GM21367 (cell line): ENCODE results near the gene BABAM2.
"Not testable (repeated sequence)": the region's sequence is repeated elsewhere in the genome, so short reads cannot be mapped to it uniquely, and the experiment has no call there.

ENCODE experiments used
- ATAC-seq: cut with Tn5 transposase; IDR thresholded peaks from one replicate; pipeline ENCODE4 v1.9.1; 2021; ENCODE audit not compliant: unreplicated experiment

BABAM2 gene

GRCh38 chr2:27875089-27875881 is 15.2 kb upstream of the BABAM2 start:
- no peak for ATAC-seq

DNA sequence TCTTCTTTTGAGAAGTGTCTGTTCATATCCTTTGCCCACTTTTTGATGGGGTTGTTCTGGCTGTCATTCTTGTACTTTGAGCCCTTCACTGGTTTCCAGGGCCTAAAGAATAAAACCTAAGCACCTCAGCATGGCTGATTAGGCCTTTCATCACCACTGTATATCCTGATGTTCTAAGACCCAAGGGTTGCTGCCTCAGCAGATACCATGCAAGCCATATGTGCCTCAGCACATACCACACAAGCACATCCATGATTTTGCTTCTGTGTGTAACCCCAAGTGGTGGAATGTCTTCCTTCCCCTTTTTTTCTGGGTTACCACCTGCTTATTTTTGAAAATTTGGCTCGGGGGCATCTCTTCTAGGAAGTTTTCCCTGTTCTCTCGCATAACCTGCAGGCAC is 11.7 kb upstream of the BABAM2 start:
- no peak for ATAC-seq

GRCh38 chr2:27881815-27882583 is 8.5 kb upstream of the BABAM2 start:
- not testable (repeated sequence) for ATAC-seq

DNA sequence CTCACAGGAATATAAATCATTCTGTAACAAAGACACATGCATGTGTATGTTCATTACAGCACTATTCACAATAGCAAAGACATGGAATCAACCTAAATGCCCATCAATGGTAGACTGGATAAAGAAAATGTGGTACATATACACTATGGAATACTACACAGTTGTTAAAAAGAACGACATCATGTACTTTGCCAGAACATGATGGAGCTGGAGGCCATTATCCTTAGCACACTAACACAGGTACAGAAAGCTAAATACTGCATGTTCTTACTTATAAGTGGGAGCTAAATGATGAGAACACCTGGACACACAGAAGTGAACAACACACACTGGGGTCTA is 8.0 kb upstream of the BABAM2 start:
- not testable (repeated sequence) for ATAC-seq

DNA sequence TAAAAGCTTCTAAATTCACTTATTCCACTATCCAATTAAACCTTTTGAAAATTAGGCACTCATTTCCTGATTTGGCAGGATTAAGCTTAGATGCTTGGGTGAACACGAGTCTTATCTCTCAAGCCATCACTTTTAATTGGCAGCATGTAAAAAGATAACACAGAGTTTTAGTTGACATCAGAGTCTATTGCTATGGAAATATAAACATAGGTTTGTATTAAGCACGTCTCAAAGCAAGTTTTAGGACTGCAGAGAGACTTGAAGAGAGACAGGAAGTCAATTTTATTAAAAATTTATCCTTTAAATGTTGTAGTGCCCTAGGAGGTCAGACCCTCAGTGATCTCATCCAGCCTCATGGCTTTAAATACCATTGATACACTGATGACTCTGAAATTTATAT is 5.9 kb upstream of the BABAM2 start:
- no peak for ATAC-seq

- no peak for ATAC-seq
Measured at GRCh38 chr2:27885234-27885633, 5.3 kb upstream of the BABAM2 start.

GRCh38 chr2:27885661-27886060 is 4.9 kb upstream of the BABAM2 start:
- no peak for ATAC-seq

DNA sequence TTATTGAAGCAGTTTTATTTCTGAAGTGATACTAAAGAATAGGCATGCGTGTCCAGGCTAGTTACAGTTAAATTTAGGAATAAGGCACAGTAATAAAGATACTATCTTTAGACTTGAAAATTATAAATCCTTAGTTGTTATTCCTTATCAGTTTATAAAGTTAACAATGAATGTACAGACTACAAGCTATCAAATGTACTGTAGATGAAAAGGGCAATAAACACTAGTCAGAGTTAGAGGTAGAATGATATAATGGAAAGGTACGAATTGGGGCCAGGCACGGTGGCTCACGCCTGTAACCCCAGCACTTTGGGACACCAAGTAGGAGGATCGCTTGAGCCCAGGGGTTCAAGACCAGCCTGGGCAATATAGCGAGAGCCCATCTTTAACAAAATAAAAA is 4.2 kb upstream of the BABAM2 start:
- ATAC-seq = no peak

DNA sequence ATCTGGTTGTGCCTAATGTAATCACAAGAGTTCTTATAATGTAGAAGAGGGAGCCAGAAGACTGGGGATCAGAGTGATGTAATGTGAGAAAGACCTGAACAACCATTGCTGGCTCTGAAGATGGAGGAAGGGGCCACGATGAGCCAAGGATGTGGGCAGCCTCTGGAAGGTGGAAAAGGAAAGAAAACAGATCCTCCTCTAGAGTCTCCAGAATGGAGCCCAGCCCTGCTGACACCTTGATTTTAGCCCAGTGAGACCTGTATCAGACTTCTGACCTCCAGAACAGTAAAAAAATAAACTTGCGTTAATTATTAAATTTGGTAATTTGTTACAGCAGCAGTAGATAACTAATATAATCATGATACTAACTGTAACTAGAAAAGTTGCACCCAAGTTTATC is 3.4 kb upstream of the BABAM2 start:
- ATAC-seq = no peak

GRCh38 chr2:27887830-27888229 is 2.7 kb upstream of the BABAM2 start:
- no peak for ATAC-seq

- no peak for ATAC-seq
Measured at GRCh38 chr2:27888790-27889189, 1.7 kb upstream of the BABAM2 start.

DNA sequence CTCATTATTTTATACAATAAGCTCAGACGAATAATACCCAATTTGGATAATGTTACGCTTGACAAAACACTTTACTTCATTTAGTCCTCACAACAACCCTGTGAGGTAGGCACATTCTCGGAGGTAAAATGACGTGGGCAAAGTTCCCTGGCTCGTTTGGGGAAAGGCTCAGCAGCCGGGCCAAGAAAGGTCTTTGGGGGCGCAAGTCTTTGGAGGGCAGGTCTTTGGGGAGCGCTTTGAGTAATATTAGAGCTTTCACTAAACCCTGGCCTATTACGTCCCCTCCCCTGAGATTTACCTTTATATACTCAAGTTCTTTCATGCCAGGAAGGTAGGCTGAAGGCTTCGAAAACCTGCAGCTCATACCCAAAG is 769 bp upstream of the BABAM2 start:
- no peak for ATAC-seq

- ATAC-seq = no peak
Measured at GRCh38 chr2:27890924-27891672, 569 bp downstream of the BABAM2 start.

GRCh38 chr2:27891673-27892105 is 1.2 kb downstream of the BABAM2 start:
- no peak for ATAC-seq

- no peak for ATAC-seq
Measured at GRCh38 chr2:27893006-27893405, 2.5 kb downstream of the BABAM2 start.

- no peak for ATAC-seq
Measured at GRCh38 chr2:27897717-27898116, 7.2 kb downstream of the BABAM2 start.

- ATAC-seq = no peak
Measured at GRCh38 chr2:27901234-27901633, 10.7 kb downstream of the BABAM2 start.

DNA sequence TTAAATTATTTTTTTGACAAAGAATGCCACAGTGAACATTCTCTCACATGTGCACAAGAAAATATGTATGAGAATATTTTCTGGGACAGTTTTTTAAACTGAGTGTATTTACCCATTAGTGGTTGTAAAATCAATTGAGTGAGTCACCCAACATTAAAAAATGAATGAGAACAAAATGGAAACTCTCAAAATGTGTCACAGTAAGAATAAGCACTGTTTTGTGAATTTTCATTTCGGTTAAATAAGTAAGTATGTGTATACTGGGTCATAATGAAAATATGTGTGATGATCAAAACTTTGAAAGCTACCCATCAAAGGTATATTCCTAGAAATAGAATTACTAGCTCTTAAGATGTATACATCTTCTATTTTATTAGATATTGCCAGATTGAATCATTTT is 11.6 kb downstream of the BABAM2 start:
- no peak for ATAC-seq

- no peak for ATAC-seq
Measured at GRCh38 chr2:27903018-27903417, 12.5 kb downstream of the BABAM2 start.

DNA sequence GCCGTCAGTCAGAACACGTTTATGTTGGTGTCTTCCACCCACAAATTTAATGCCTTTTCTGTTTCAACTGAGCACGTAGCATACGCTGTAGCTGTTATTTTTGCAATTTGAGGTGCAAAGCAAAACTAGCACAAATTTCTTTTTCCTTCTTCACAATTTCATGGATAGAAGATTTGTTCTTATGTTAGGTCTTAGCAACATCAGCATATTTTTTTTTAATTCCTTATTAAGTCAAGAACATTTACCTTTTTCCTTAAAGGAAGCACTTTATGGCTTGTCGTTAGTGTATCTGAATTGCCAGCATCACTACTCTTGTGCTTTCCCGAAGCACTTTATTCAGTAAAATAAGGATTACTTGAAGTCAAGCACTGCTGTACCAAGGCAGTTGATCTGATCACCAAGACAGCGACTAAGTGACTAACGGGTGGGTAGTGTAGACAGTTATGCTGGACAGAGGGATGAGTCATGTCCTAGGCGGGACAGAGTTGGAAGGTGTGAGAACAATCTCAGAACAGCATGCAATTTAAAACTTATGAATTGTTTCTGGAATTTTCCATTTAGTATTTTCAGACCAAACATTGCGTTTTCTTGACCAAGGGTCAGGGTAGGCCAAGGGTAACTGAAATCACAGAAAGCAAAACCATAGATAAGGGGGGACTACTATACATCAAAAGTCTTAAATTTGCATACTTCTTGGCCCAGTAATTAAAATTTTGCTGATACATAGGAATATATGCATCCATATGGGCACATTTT is 13.3 kb downstream of the BABAM2 start:
- ATAC-seq = no peak

DNA sequence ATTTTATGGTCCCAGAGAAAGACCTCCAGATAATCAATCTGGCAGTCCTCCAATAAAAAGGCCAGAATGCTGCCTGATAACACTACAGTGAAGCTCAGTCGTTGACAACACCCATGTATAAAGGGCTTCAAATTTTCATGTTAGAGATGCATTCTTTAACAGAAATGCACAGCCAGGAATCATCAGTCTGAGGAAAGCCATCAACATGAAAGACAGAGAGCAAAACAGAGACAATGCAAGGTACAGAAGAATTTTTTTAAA is 13.8 kb downstream of the BABAM2 start:
- no peak for ATAC-seq
